NCI-H510A treated with DMSO at 0.1 percent for 48 hours (cell line): ENCODE results near the gene MAP4K2.
"Not testable (repeated sequence)": the region's sequence is repeated elsewhere in the genome, so short reads cannot be mapped to it uniquely, and the experiment has no call there.

Experiments
- DNase-seq: peaks from one replicate; lab custom pipeline; 2025; lab: John Stamatoyannopoulos, UW

Gene MAP4K2

DNA sequence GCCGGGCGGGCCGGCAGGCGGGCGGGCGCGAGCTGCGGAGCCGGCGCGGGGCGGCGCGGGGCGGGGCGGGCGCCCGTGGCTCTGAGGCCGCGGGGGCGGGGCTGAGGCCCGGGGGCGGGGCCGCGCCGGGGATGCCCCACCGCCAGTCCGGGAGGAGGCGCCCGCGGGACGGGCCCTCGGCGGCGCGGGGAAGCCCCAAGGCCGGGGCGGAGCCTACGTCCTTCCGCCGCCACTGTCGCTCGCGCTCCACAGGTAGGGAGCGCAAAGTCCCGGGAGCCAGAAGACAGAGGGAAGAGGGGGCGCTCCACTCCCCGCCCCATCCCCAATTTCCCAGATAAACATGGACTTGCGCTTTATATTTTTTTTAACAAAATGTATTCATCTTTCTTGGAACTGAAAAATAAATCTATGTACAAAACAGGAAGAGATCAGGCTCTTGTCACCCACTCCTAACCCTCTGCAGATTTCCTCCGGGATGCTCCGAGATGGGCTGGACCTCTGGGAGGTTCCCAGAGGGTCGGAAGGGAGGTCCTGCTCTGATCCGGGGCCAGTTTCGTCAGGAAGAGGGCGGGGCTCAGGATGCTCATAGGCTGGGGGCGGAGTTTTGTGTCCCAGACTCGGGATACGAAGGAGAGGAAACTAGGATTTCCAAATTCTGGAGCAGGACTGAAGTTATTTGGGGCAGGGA lies at the start of gene MAP4K2:
Gene MAP4K2 (minus strand): TSS at position 57 of the 688 bp plus-strand sequence. CDS start 65 bp downstream, outside the sequence.
- peak; percentile 85 for DNase-seq

DNA sequence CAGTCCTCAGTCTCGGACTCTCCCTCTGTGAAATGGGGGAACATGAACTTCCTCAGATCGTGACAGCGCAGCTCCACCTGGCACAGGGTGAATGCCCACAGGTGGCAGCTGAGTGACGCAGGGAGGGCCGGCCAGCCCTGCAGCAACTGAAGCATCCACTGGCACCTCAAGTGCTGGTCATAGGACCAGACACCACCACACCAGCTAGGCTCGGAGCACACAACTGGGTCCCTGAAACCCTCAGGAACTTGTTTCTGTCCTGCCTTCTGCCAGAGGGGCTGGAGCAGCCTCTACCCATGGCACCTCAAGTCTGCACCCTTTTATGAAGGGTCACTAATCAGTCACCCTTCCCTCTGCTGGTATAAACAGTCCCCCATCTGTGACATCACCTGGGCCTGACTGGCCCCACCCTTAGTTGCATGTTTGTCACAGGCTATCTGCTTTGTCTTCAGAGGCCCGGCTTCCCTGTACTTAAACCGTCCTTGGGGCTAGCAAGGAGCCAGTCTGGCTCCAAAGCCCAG lies 48.9 kb upstream of the MAP4K2 start:
- no peak for DNase-seq

DNA sequence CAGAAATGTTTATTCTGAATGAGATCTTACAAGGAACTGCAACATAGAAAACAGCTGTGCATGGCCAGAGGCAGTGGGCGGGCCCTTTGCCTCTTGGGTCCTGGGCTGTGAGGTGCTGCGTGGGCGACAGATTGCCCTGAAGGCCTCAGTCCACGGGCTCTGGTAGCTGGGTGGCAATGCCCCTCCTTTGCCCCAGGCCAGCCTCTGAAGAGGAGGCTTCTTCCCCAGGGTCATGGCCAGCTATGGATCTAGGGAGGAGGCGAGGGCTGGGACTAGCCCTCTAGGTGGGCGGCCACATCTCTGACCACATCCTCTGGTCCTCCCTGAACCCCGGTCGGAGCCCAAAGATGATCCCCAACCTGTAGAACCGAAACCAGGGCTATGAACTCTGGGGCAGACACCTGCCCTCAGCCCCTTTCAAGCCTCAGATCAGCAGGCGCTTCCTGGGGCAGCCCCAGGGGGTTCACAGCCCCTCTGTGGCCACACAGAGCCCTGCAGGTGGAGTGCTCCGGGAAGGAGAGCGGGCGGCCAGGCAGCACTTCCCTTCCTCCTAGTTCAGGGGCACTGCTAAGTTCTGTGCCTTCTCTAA lies 48.1 kb upstream of the MAP4K2 start:
- DNase-seq = no peak

DNA sequence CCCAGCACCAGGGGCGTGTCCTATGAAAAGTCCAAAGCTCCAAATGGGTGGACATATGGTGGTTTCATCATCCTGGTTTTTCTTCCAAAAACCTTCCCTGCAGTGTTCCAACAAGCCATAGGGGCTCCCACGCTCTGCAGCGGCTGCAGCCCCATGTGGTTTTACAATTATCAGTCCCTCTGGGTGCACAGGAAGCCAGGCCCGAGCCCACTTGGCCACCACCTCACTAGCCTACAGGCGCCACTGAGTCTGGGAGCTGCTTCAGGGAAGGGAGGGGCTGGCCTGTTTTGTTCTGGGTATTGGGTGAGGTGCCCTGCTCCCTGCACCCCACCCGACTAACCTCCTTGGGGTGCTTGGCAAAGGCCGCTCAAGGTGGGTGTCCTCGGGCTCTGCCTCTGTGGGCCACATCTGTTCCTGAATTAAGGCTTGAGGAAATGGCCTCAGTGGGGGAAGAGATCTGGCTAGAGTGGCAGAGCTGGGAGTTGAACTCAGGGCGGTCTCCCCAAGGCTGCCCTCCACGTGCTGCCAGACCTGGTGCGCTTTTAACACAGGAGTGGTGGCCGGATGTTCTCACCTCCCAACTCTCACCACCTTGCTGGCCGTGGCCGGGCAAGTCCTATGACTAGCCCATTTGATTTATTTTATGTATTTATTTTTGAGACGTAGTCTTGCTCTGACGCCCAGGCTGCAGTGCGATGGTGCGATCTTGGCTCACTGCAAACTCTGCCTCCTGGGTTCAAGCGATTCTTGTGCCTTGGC lies 46.8 kb upstream of the MAP4K2 start:
- no peak for DNase-seq

DNA sequence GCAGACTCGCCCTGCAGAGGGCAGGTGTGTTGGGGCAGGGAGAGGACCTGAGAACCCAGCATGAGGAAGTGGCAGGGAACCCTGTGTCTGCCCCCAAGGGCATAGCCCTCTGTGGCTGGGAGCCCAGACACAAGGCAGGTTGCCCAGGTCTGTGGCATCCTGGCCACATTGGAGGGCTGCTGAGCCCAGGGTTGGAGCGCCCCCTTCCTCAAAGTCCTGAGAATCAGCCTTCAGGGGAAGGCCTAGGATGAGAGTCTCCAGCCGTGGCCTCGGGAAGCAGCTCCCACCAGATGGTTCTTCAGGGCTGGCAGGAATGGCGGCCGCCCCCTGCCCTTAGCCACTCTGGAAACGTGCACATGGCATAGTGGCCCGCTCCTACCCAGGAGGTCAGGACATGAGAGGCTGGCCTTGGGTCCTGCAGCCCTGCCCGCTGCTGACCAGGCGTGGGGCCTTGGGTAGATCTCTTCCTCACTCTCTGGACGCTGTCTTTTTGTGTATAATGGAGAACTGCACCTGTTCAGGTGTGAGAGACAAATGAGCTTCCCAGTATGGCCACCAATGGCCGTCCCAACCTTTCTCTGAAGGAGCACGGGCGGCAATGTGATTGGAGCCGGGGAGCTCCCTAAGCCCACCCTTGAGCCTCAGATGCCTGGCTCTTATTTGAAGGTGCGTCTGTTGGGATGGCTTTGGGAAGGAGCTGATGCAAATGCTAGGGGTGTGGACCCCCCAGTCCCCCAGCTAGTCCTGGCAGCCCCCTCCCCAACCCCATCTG lies 46.0 kb upstream of the MAP4K2 start:
- DNase-seq = no peak

DNA sequence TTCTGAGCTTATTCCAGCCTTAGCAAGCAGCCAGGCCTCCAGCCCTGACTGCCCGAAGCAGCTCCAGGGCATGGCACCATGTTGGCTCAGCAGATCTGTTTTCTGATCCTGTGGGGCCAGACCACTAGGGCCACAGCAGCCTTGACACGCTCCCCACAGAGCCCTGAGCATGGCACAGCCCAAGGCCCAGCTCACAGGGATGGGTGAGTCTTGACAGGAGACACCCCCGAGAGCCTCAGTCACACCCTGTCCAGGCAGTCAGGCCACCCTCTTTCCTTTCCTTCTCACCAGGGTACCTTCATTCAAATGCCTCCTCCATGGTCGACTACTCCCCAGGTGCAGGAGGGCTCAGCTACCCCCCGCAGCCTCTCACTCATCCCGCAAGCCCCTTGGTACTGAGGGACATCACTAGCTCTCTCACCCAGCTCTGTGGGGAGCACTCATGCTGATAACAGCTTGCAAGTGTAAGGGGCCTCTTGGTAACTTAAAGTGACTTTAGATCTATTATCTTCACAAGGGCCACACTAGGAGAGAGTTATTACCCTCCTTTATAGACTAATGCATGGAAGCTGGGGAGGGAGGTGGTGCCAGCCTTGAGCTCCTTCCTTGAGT lies 45.3 kb upstream of the MAP4K2 start:
- no peak for DNase-seq

DNA sequence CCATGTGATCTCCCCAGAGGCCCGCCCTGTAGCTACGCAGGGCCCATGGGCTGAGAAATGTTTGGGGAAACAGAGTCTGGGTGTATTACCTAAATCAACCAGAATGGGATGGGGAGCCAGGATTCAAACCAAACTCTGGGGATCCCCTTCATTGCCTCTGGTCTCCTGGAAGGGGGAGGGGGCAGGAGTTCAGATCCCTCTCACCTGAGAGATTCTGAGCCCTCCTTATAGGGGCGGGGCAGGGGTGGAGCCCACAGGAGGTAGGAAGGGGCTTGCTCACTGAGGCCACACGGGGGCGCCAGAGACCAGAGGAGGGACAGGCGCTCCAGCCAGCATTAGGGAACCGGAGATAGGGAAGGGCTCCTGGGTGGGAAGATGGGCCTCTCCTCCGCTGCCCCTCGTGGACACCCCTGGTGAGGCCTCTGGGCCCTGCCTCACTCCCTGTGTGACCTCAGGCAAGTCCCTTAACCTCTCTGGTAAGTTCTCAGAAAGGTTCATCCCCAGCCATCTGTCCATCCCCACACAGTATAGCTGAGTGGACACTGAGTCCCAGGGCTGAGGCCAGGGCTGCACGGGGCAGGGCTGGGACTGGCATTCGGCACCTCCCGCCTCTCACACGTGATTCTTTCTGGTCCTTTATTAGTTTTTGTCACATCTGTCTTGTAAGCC lies 44.1 kb upstream of the MAP4K2 start:
- DNase-seq = peak; percentile 95

DNA sequence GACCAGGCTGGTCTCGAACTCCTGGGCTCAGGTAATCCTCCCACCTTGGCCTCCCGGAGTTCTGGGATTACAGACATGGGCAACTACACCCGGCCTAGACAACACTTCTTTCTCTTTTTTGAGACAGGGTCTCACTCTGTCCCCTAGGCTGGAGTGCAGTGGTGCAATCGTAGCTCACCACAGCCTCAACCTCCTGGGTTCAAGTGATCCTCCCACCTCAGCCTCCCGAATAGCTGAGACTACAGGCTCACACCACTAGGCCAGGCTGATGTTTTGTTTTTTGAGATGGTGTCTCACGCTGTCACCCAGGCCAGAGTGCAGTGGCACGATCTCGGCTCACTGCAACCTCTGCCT lies 42.7 kb upstream of the MAP4K2 start:
- DNase-seq = not testable (repeated sequence)

DNA sequence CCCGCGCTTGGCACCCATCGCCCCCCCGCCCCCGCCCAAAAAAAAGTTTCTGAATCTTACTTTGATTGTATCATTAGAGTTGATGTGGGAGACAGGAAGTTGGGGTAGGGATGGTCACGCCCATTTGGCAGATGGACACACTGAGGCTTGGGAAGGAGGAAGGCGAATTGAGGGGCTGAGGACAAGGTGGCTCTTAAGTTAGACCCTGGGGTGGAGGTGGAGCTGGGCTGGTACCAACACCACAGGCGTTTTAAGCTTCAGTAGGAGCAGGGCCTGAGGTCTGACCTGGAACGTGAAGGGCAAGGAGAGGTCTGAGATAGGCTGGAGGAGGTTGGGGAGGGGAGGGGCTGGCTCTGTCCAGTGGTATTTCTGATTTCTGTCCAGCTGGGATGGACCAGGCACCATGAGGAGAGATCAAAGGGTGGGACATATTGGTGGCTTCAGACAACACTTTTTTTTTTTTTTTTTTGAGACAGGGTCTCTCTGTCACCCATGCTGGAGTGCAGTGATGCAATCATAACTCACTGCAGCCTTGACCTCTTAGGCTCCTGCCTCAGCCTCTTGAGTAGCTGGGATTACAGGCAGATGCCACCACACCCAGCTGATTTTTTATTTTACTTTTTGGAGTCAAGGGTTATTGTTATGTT lies 42.2 kb upstream of the MAP4K2 start:
- no peak for DNase-seq

DNA sequence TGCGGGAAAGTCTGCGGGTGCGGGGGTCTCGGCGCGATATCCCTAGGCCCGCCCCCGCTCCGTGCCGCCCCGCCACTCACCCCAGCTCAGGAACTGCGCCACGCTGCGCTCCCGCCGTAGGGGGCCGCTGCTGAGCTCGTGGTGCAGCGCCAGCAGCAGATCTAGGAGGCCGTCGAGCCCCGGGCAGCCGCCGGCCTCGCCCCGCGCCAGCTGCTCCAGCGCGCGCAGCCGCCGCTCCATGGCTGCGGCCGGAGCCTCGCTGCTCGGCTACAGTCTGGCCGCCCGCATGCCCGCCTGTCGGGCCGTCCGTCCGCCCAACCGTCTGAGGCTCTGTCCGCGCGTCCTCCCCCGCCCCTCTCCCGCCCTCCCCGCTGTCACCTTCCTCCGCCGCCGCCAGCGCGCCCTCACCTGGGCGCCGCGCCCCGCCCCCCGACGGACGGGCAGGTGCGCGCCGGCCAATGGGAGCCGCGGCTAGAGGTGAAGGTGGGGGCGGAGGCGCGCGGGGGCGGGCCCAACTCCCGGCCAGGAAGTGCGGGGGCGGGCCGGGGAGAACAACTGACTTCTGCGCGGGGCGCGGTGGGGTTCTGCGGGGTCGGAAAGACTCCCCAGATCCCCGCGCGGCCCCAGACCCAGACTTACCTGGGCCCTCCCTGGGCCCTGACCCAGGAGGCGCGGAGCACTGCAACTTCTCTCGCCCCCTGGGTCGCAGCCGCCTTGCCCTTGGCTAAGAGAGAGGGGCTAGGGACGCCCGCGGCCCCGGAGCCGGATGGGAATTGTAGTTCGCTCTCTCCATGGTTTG lies 41.5 kb upstream of the MAP4K2 start, which contains the start of gene CDC42BPG:
Gene CDC42BPG (minus strand): TSS at position 324 of the 799 bp plus-strand sequence. CDS start 84 bp downstream, at position 240.
- DNase-seq = peak; percentile 89

DNA sequence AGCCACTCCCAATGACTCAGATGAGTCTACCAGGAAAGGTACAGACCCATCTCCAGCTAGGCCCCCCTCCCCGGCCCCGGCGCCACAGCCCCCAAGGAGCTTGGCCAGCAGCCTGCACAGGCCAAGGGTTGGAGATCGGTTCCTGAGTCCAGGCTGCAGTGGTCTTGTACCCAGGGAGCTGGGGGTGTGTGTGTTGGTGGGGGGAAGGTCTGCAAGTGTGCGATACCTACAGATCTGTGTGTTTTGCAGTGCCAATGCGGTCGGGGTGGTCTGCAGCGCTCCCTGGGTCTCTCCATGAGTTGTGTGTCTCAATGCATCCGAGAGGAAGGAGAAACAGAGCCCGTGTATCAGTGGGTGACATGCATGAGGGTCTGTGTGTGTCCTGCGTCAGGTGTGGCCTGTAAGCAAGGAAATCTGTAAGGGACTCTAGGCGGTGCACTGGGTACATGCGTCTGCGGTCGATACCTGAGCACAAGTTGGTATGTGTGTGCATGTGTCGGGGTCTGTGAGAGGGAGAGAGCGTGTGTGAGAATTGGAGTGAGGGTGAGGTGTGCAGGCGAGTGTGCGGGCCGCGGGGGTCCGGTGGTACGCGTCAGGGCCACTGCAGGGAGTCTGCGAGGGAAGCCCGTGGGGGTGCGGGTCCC lies 40.8 kb upstream of the MAP4K2 start:
- DNase-seq = no peak

DNA sequence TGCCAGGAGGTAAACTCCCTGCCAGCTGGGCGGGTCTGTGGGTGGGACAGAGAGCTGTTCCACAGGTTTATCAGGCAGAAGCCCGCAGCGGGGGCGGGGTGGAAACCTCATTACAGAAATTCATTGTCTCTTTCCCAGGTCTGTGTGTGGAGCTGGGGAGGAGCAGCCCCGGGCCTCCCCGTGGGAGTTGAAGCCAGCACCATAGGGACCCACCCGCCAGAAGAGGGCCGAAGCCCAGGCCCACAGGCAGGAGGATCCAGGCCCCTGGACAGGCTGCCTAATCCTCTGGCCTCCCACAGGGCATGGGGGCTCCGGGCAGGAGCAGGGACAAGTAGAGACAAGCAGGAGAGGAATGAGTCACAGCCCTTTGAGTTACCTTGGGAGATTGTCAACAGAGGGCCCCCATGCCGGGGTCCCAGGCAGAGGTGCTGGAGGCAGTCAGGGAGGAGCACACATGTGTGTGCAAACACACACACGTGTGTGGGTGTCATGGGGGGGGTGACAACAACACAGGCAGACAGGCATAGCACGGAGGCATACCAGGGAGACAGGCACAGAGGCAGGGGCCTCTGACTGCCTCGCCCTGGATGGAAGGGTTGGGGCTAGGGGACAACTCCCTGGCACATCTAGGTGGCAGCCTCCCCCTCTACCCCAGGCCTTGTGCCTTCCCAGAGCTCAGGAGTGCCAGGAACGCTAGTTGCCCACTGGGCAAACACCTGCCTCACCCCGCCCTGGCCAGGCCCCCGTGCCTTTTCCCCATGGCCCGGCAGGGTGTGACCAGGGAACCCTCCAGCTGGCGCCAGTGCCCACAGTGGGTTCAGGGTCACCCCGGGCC lies 40.1 kb upstream of the MAP4K2 start:
- no peak for DNase-seq

DNA sequence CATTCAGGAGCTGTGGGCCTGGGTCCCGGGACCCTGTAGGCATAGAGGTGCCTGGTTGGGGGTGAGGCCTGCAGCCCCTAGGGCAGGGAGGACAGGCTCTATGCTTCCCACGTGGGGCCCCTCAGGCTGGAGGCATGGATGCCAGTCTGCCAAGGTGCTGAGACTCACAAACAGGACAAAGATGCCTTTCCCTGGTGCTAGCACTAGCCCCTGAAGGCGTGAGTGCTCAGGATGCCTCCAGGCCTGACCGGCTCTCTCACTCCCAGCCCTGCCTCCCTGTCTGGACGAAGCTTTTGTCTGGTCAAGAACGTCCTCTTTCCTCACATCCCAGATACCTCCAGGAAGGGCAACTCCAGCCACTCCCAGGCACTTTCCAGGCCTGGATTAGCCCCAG lies 39.3 kb upstream of the MAP4K2 start:
- no peak for DNase-seq

DNA sequence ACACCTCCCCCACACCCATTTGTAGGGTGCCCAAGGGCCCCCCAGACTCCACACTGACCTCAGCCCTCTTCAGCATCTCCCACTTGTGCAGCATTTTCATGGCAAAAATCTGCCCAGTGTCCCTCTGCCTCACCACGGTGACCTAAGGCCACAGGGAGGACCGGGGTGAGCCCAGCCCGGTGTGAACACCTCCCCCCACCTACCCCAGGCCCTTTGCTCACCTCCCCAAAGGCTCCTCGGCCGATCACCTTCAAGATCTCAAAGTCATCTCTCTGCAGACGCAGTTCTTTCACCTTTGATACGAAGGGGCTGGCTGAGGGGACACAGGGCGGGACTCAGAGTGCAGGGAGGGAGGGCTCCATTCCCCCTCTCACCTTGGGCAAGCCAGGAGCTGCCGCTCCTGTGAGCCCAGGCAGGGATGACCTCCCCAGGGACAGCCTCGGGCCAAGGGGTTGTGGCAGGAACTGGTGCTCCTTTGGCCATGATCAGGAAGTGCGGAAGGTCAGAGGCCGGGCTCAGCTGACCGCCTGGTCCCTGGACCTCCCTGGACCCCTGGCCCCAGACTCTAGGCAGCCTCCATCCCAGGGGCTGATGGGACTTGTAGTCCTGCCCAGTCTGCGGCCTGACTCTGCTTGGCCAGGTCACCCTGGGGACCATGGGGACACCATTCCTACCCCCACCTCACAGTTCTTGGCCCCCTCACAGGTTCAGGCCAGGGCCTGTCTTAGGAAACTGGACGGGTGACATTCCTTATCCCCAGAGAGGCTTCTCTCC lies 38.8 kb upstream of the MAP4K2 start:
- no peak for DNase-seq

DNA sequence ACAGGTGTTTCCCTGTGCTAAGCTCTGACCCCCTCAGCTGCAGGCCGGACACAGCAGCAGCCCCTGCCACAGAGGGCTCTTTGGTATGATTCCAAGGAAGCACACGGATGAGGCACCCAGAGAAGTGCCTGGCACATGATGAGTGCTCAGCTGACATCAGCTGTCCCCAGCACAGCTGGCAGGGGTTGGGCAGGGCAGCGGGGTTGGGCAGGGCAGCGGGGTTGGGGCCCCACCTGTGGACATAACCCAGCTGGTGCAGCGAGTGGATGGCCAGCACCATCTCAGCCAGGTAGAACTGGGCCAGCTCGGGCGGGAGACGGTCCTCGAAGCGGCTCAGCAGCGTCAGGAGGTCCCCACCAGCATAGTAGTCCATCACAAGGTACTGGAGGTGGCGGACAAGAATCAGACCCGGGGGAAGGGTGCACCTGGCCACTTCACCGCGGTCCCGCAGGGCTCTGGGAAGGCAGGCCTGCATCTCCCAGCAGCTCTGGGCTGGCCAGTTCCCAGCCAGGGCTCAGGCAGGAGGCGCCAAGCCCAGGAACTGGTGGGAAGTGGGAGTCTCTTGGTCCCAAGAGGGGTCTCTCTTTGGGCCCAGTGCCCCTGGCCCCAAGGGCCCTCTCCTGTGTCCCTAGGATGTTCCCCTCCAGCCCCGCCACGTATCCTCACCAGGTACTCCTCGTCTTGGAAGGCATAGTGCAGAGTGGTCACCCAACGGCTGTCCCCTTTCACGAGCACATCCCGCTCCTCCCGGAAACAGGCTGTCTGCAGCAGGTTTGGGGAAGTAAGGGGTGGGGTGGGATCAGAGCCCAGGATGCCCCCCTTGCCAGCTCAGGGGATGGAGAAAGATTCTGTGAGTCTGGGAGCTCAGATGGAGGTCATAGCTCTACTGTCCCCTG lies 37.1 kb upstream of the MAP4K2 start:
- DNase-seq = no peak

DNA sequence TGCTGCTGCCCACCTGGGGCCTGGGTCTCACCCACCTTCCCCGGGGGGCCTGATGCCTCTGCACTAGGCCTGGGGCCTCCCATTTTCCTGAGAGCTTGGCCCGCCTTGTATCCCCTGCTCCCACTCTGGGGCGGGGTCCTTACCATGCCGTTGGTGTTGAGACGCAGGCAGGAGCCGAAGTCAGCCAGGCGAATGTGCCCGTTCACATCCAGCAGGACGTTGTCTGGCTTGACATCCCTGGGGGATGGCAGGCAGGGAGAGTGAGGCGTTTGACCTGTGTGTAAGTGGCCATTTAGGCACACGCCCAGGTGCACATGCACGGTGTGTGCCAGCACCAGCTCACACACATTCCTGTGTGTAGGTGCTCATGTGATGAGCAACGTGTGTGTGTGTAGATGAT lies 36.3 kb upstream of the MAP4K2 start:
- no peak for DNase-seq
